GM19193 (cell line): Measurements from ENCODE around the gene TSPAN18.

Experiments
- POLR2A ChIP-seq: IDR thresholded peaks from 4 replicates; pipeline ENCODE4 v1.6.1; 2011; ENCODE audit not compliant: insufficient read depth, insufficient read length; ENCODE audit errors: extremely low read depth

TSPAN18 gene

GRCh38 chr11:44870615-44871176, 143.9 kb downstream of the TSPAN18 start:
- TF ChIP-seq POLR2A = no peak

- no peak for TF ChIP-seq POLR2A
Measured at GRCh38 chr11:44872556-44872955, 145.8 kb downstream of the TSPAN18 start.

- TF ChIP-seq POLR2A = no peak
Measured at GRCh38 chr11:44873537-44873936, 146.8 kb downstream of the TSPAN18 start.

- TF ChIP-seq POLR2A = no peak
Measured at GRCh38 chr11:44874284-44874683, 147.5 kb downstream of the TSPAN18 start.

GRCh38 chr11:44875037-44875436, 148.3 kb downstream of the TSPAN18 start:
- no peak for TF ChIP-seq POLR2A

GRCh38 chr11:44876194-44876723, 149.5 kb downstream of the TSPAN18 start:
- TF ChIP-seq POLR2A = no peak

- TF ChIP-seq POLR2A = no peak
Measured at GRCh38 chr11:44876906-44877305, 150.1 kb downstream of the TSPAN18 start.

- no peak for TF ChIP-seq POLR2A
Measured at GRCh38 chr11:44877571-44878497, 151.1 kb downstream of the TSPAN18 start.

- TF ChIP-seq POLR2A = no peak
Measured at GRCh38 chr11:44878711-44879110, 151.9 kb downstream of the TSPAN18 start.

- TF ChIP-seq POLR2A = no peak
Measured at GRCh38 chr11:44879432-44879831, 152.7 kb downstream of the TSPAN18 start.

GRCh38 chr11:44880511-44880910, 153.7 kb downstream of the TSPAN18 start:
- TF ChIP-seq POLR2A = no peak

- no peak for TF ChIP-seq POLR2A
Measured at GRCh38 chr11:44880953-44881352, 154.2 kb downstream of the TSPAN18 start.

- TF ChIP-seq POLR2A = no peak
Measured at GRCh38 chr11:44883277-44883676, 156.5 kb downstream of the TSPAN18 start.

GRCh38 chr11:44884056-44884455, 157.3 kb downstream of the TSPAN18 start:
- no peak for TF ChIP-seq POLR2A

GRCh38 chr11:44885065-44885810, 158.5 kb downstream of the TSPAN18 start:
- no peak for TF ChIP-seq POLR2A

GRCh38 chr11:44885919-44886789, 159.4 kb downstream of the TSPAN18 start:
- TF ChIP-seq POLR2A = no peak
